Inflammatory macrophage treated with lipopolysaccharide for 1 hour (primary cell): ENCODE measurements around the gene ASAH2.
A peak's percentile ranks its signal among the peaks of the same experiment; 100 is the strongest.
"Not testable (repeated sequence)": the region's sequence is repeated elsewhere in the genome, so short reads cannot be mapped to it uniquely, and the experiment has no call there.

Source experiments
- DNase-seq, 2 donors: peaks; one replicate each; pipeline ENCODE4 v3.0.0-alpha.2; 2020 to 2022

The ASAH2 gene

GRCh38 chr10:50250096-50250854 is 1.0 kb downstream of the ASAH2 start:
- DNase-seq: no peak

GRCh38 chr10:50248598-50248997 is 2.7 kb downstream of the ASAH2 start:
- DNase-seq: no peak

- no peak for DNase-seq
Measured at GRCh38 chr10:50248062-50248461, 3.3 kb downstream of the ASAH2 start.

DNA sequence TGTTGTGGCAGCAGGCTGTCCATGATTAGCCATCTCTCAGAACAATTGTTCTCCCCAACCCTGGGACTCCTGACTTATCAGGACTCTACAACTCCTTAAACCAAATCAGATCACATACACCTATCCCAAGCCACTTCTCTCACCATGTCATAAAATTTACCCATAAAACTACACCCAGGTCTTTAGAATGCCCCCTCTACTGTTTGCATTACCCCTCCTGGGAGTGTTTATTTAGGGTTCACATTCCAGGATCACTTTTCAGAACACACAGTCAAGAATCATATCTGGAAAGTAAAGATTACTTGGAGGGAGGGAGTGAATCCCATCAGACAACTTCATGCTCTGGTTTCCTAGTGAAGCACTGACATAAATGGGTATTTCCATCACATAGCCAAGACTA is 7.1 kb downstream of the ASAH2 start:
- DNase-seq: no peak

DNA sequence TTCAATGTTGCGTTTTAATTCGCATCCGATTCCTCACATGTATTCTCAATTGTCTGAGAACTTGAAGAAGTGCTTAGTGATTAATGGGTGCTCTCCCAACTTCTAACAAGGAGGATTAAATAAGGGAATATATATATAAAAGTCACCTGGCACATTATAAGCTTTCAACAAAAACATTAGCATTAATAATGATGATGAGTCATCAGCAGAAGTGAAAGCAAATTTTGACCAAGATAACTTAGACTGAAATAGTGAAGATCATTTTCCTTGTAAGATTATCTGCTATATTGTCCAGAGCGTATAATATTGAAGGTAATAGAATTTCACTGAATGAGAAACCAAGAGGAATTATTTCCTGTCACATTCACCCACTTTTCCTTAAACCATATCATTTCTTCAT is 8.5 kb downstream of the ASAH2 start:
- DNase-seq: no peak

DNA sequence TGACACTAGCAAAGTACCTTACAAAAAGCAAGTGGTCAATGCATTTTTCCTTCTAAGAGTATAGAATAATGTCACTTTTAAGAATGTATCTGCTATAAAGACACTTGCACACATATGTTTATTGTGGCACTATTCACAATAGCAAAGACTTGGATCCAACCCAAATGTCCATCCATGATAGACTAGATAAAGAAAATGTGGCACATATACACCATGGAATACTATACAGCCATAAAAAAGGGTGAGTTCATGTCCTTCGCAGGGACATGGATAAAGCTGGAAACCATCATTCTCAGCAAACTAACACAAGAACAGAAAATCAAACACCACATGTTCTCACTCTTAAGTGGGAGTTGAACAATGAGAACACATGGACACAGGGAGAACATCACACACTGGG is 9.8 kb downstream of the ASAH2 start:
- DNase-seq: not testable (repeated sequence)

GRCh38 chr10:50234486-50234885 is 16.8 kb downstream of the ASAH2 start:
- no peak for DNase-seq

DNA sequence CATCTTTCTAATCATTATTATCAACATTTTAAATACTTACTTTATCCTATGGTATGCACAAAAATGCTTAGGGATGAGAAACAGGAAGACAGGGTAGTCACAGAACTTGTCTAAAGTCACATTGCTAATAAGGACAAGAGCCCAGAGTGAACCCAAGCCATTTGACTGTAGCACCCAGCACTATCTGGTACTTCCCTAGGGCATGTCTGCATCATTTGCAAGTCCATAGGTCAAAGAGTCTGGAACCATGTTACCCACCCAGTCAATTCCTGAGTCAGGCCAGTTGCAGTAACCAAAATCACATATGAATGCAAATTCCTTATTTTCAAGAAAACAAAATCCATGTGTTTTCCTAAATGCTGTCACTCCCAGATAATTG is 19.1 kb downstream of the ASAH2 start:
- no peak for DNase-seq

DNA sequence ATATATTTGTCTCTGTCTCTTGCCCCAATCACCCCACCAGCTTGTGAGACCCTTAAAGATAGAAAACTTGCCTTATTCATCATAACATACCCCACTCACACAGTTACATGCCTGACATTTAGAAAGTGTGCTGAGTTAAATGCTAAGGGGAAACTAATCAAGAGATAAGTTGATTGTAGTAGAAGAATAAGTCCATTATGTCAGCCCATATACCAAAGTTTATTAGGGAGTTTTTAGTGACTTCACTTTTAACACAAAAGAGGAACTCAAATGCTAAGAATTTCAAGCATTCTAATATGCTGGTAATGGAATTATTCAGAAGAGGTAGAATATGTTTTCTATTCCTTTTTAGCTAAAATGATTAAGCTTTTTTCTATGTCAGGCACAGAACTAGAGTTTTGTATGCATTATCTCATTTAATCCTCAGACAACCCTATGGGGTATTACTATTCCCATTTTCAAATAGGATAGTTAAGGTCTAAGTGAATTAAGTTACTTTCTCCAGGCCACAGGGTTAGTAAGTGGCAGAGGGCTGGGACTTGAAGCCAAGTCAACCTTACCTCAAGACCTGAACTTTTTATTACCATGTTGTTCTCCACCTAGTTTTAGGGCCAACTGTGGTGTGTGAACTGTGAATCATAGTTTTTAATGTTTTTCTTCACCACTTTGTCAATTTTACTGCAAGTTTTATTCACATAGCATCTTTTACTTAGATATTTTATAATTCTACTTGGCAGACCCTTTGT is 19.6 kb downstream of the ASAH2 start:
- DNase-seq: peak; percentile 56 to 58

DNA sequence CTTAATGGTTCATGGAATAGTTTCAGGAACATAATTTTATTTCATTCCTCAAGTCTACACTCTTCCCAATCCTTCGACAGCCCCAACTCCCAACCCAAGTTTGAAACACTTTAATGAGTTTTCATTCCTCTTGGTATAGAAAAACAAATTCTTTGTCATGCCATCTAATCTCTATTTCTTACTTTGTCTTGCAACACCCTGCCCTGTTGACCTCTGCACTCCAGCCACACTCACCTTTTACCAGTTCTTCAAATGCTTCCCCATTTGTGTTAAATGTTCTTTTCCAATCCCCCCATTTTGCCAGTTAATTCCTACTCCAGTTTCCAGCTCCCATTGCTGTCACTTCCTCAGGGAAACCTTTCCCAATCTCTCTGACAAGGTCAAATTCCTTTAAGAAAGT is 21.9 kb downstream of the ASAH2 start:
- DNase-seq: no peak

DNA sequence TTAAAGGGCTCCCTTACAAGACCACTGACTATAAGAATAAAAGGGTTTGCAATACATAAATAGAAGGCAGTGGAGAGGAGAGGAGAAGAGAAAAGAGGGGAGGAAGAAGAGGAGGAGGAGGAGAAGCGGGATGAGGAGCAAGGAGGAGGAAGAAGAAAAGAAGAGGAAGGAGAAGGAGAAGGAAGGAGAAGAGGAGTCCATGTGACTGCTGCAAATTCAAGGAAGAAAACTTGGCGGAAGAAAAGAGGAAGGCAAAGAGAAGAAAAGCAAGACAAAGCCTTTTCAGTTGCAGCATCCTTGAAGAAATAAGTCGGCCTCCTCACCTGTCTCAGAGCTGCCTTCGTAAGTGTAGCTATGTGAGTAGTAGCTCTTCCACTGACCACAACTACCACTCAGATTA is 22.6 kb downstream of the ASAH2 start:
- DNase-seq: no peak

DNA sequence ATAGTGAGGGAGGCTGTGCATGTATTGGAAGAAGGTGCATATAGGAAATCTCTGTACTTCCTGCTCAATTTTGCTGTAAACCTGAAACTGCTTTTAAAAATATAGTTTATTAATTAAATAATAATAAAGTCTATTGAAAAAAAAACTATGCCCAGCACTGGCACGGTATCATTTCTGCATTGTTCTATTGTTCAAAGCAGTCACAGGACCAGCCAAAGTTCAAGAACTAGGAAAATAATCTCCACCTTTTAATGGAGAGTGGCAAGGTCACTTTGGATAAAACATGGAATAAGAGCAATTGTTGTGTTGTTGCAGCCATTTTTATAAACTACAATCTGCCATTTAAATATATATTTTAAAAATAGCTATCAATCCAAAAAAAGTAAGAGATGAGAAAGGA is 24.7 kb downstream of the ASAH2 start:
- no peak for DNase-seq

DNA sequence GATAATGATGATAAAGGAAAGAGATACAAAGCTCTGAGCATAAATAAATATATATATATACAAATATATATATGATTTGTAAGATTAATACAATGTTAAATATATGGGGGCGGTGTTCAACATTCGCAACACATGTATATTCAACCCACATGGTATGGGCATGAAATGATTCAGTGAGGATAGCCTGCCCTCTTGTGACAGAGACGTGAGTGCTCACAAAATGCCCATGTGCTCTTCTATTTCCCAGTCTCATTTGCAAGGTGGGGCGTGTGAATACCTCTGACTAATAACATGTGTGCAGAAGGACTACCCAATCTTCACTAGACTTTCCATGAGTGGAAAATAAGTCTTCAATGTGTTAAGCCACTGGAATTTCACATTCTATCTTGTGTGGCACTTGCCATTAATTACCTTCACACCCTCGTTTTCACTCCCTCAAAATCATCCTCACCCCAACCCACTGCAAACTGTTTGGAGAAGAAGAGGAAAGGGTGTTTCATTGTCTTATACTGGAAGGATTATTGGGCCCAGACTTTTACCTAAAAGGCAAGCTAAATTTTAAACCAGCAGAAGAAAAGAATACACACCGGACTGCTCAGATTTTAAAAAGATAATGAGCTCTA is 26.9 kb downstream of the ASAH2 start:
- peak; percentile 41 to 64 for DNase-seq

DNA sequence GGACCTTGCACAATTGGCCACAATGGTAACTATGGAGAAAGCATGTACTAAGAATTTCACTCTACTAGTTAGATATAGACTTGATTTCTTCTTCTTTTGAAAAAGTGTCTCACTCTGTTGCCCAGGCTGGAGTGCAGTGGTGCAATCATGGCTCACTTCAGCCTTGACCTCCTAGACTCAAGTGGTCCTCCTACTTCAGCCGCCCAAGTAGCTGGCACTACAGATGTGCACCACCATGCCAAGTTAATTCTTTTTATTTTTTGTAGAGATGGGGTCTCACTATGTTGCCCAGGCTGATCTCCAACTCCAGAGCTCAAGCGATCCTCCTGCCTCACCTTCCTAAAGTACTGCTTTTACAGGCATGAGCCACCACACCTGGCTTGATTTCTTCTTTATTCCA is 29.1 kb downstream of the ASAH2 start:
- DNase-seq: no peak

DNA sequence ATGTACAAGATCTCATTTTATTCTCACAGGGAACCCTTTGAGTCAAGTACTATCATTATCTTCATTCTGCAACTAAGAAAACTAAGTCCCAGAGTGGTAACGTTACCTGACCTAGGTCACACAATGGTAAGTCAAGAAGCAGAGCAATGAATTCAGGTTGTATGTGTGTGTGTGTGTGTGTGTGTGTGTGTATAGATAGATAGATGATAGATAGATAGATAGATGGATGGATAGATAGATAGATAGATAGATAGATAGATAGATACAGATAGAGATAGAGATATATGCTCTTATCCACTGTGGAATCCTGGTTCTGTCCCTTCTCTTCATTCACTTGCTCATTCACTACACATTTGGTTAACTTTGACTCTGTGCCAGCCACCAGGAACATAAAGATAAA is 29.8 kb downstream of the ASAH2 start:
- no peak for DNase-seq

- no peak for DNase-seq
Measured at GRCh38 chr10:50219646-50220045, 31.7 kb downstream of the ASAH2 start.

GRCh38 chr10:50219200-50219599 is 32.1 kb downstream of the ASAH2 start:
- DNase-seq: no peak

- DNase-seq: peak; percentile 27 to 41
Measured at GRCh38 chr10:50216894-50217293, 34.4 kb downstream of the ASAH2 start.

DNA sequence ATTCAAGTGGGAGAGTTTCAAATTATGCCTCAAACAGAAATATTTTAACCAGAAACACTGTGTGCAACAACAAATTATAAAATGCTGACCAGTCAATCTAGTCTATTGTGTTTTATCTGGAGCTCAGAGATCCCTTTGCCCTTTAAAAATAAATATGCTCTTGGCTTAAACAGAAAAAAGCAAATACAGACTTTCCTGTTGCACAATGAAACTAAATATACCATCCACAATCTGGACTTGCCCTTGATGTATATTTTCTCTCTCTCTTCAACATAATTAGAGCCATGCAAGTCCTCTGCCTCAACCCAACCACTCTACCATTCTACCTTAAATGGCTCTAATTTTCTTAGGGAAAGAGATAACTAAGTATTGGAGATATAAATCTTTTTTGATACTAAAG is 34.9 kb downstream of the ASAH2 start:
- DNase-seq: no peak

DNA sequence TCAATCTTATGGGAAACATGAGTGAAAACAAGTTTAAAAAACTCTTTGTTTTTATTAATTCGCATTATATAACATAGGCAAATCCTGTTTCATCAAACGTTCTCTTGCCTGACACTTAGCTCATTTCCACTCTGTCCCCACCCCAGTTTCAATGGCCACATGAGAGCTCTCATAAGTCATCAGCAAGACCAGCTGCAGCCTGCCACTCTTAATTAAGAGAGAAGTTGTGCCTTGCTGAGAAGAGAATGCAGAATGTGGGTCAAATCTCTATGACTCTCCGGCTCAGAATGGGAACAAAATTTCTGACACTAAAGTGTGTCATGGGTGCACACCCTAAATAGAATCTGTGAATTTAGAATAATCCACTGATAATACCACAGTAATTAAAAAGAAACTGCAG is 39.6 kb downstream of the ASAH2 start:
- DNase-seq: no peak

DNA sequence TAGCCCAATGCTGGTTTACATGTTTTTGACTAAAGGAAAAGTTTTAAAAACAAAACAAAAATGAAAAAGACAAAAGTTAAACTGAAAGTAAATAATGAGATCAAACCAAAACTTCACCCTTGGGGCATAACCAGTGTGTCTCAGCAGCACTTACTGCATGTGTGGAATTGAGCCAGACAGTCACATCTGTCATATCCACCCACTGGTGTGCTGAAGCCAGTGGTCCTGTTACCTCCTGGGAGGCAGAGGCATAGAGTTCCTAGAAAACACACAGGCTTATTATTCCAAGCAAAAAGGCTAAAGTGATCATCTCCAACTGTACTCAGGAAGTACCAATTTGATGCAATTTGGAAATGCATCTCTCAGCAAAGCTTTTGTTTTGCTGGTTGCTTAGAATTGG is 40.4 kb downstream of the ASAH2 start:
- DNase-seq: no peak
